Keratinocyte (primary cell): ENCODE measurements around the gene ABCA4. TPM values are rescaled to one million over a fixed set of nuclear protein-coding genes. Genes with fewer than 3 reads are reported as not detected.
"Not testable (repeated sequence)": the region's sequence is repeated elsewhere in the genome, so short reads cannot be mapped to it uniquely, and the experiment has no call there.

ENCODE experiments used
- DNase-seq: peaks from one replicate; pipeline ENCODE4 v3.0.0-alpha.2; 2011; ENCODE audit warnings: low read depth, missing footprints, low spot score
- FAIRE-seq: peaks from 2 replicates; lab custom pipeline; 2011; peaks lifted over from hg19 to GRCh38; lab: Jason Lieb, UNC
- H2AFZ ChIP-seq: 2 replicates; pipeline ENCODE4 v1.6.0; 2012; ENCODE audit warnings: low read length, control low read depth, inconsistent platforms; ENCODE audit not compliant: control insufficient read depth
- H3K27ac ChIP-seq: 2 replicates; pipeline ENCODE4 v1.5.1; 2011; ENCODE audit warnings: low read length; ENCODE audit not compliant: control insufficient read depth, insufficient read depth
- H3K27me3 ChIP-seq: 3 replicates; pipeline ENCODE4 v1.6.0; 2011; ENCODE audit warnings: low read length; ENCODE audit not compliant: control insufficient read depth, insufficient read depth; ENCODE audit errors: extremely low read depth
- H3K36me3 ChIP-seq, 2 experiments: 2 replicates in 1 of 2; 3 replicates in 1 of 2; pipeline ENCODE4 v1.5.1; 2011; ENCODE audit warnings: low read length in 2 of 2, mild to moderate bottlenecking in 1 of 2; ENCODE audit not compliant: control insufficient read depth in 2 of 2, insufficient read depth in 2 of 2; ENCODE audit errors: extremely low read depth in 1 of 2
- H3K4me1 ChIP-seq: 3 replicates; pipeline ENCODE4 v1.5.1; 2011; ENCODE audit warnings: low read length; ENCODE audit not compliant: control insufficient read depth, insufficient read depth; ENCODE audit errors: extremely low read depth
- H3K4me2 ChIP-seq: 3 replicates; pipeline ENCODE4 v1.6.0; 2011; ENCODE audit warnings: low read depth, low read length; ENCODE audit not compliant: control insufficient read depth, insufficient read depth; ENCODE audit errors: extremely low read depth
- H3K4me3 ChIP-seq, 3 experiments: fragments of 200-600 bp in 1 of 3; sonication (generic) in 1 of 3; 2 replicates in 2 of 3; 3 replicates in 1 of 3; pipeline ENCODE4 v1.5.1; 2011 to 2016; ENCODE audit warnings: low read length in 3 of 3, mild to moderate bottlenecking in 3 of 3, control low read depth in 2 of 3, inconsistent platforms in 1 of 3, low read depth in 1 of 3, mixed read lengths in 1 of 3, mixed run types in 1 of 3, moderate library complexity in 1 of 3; ENCODE audit not compliant: control insufficient read depth in 2 of 3, insufficient read depth in 2 of 3; ENCODE audit errors: extremely low read depth in 1 of 3
- H3K79me2 ChIP-seq: 2 replicates; pipeline ENCODE4 v1.6.0; 2012; ENCODE audit warnings: low read length; ENCODE audit not compliant: control insufficient read depth, insufficient read depth
- H3K9ac ChIP-seq: 3 replicates; pipeline ENCODE4 v1.6.0; 2011; ENCODE audit warnings: low read length; ENCODE audit not compliant: control insufficient read depth, insufficient read depth; ENCODE audit errors: extremely low read depth
- H3K9me1 ChIP-seq: 3 replicates; pipeline ENCODE4 v1.6.0; 2011; ENCODE audit warnings: low read length; ENCODE audit not compliant: control insufficient read depth, insufficient read depth; ENCODE audit errors: extremely low read depth
- H3K9me3 ChIP-seq: 2 replicates; pipeline ENCODE4 v1.5.1; 2012; ENCODE audit warnings: low read depth, low read length; ENCODE audit not compliant: control insufficient read depth
- H4K20me1 ChIP-seq: 3 replicates; pipeline ENCODE4 v1.6.0; 2011; ENCODE audit warnings: low read length; ENCODE audit not compliant: control insufficient read depth, insufficient read depth; ENCODE audit errors: extremely low read depth
- CTCF ChIP-seq, 3 experiments: IDR thresholded peaks in 1 of 3; conservative IDR thresholded peaks in 1 of 3; optimal IDR thresholded peaks in 1 of 3; 2 replicates in 2 of 3; 3 replicates in 1 of 3; pipeline versions ENCODE3 to v1.5.1; 2011; ENCODE audit warnings: low read length in 3 of 3, mild to moderate bottlenecking in 3 of 3, moderate library complexity in 2 of 3, control low read depth in 1 of 3, inconsistent platforms in 1 of 3; ENCODE audit not compliant: insufficient read depth in 2 of 3; ENCODE audit errors: extremely low read depth in 1 of 3
- EZH2 ChIP-seq: IDR thresholded peaks from one replicate; pipeline ENCODE4 v1.6.1; 2012; ENCODE audit warnings: inconsistent platforms, mild to moderate bottlenecking, low read length, moderate library complexity
- dilution Hi-C: fragments of 300-500 bp; cut with MboI; formaldehyde crosslinking; loops from one replicate; pipeline ENCODE4 v1.7.0; 2020; ENCODE audit warnings: low sequenced_read_pairs; ENCODE audit not compliant: extremely low pct_ligation_motif_present
- polyA plus RNA-seq, 5 experiments: library from polyadenylated mRNA; depleted of rRNA in 3 of 5; stranded (reverse) in 3 of 5; stranded (forward) in 1 of 5; unstranded in 1 of 5; fragments of >200 nt; gene quantifications; 1 replicate in 1 of 5; 2 replicates in 3 of 5; 3 replicates in 1 of 5; pipeline versions ENCODE4 v1.2.1 to v1.2.3, GENCODE V29; 2011 to 2012; ENCODE audit warnings: missing spikeins in 2 of 5, low read depth in 1 of 5, low replicate concordance in 1 of 5

The ABCA4 gene
- polyA plus RNA-seq, 1 donor (not counting 4 experiments of a cell fraction or from before 2014, with no cell fraction given): 0.04 TPM

GRCh38 chr1:94154989-94155388, 34.0 kb upstream of the ABCA4 start:
- Histone ChIP-seq H3K27me3 (no peaks in the 10 kb centered on the region), H2AFZ (no peak overlapping the region), H3K9me1 (no peaks in the 10 kb centered on the region), H3K79me2 (no peaks in the 10 kb centered on the region), H3K36me3 (no peaks in the 10 kb centered on the region), H3K4me2 (no peak overlapping the region), H3K27ac (no peak overlapping the region), H3K4me3 (no peak overlapping the region), H4K20me1 (no peaks in the 10 kb centered on the region), H3K9ac (no peak overlapping the region), H3K9me3 (no peaks in the 10 kb centered on the region), H3K4me1 (no peaks in the 10 kb centered on the region)
- no peak for TF ChIP-seq CTCF (optimal IDR thresholded peaks at IDR 0.05 in 1 of 3, IDR thresholded peaks at IDR 0.05 in 1 of 3, conservative IDR thresholded peaks at IDR 0.05 in 1 of 3; ENCODE audit: extremely low read depth in 1 of 3, insufficient read depth in 2 of 3, low read length in 3 of 3)
- no peak for TF ChIP-seq EZH2
- dilution Hi-C loops: no loop called here
- DNase-seq (no peak), FAIRE-seq (no peak)

GRCh38 chr1:94153133-94153532, 32.2 kb upstream of the ABCA4 start:
- Histone ChIP-seq H3K36me3 (no peaks in the 10 kb centered on the region), H2AFZ (no peak overlapping the region), H3K27me3 (no peaks in the 10 kb centered on the region), H3K9me1 (no peaks in the 10 kb centered on the region), H4K20me1 (no peaks in the 10 kb centered on the region), H3K4me3 (no peak overlapping the region), H3K27ac (no peak overlapping the region), H3K4me1 (no peaks in the 10 kb centered on the region), H3K4me2 (no peak overlapping the region), H3K79me2 (no peaks in the 10 kb centered on the region), H3K9ac (no peak overlapping the region), H3K9me3 (no peaks in the 10 kb centered on the region)
- DNase-seq: no peak
- TF ChIP-seq EZH2: no peak
- TF ChIP-seq CTCF (optimal IDR thresholded peaks at IDR 0.05 in 1 of 3, IDR thresholded peaks at IDR 0.05 in 1 of 3, conservative IDR thresholded peaks at IDR 0.05 in 1 of 3; ENCODE audit: extremely low read depth in 1 of 3, insufficient read depth in 2 of 3, low read length in 3 of 3): no peak
- FAIRE-seq: no peak
- dilution Hi-C loops: no loop called here

GRCh38 chr1:94149166-94149565, 28.2 kb upstream of the ABCA4 start:
- H3K9me1 ChIP-seq, FAIRE-seq, H3K36me3 ChIP-seq, H3K27me3 ChIP-seq, DNase-seq, dilution Hi-C loops, H3K4me2 ChIP-seq, H3K4me1 ChIP-seq, H3K79me2 ChIP-seq, H3K4me3 ChIP-seq, H3K27ac ChIP-seq, H3K9ac ChIP-seq, H3K9me3 ChIP-seq, H4K20me1 ChIP-seq, H2AFZ ChIP-seq: not testable (repeated sequence)
